H1 (cell line): ENCODE results near the gene COA1. TPM values are rescaled to one million over a fixed set of nuclear protein-coding genes. Genes with fewer than 3 reads are reported as not detected.

ENCODE experiments used
- CHD7 ChIP-seq: fragments of 300-600 bp; sonication (generic); IDR thresholded peaks from 2 replicates; pipeline ENCODE4 v1.7.1; 2012; ENCODE audit warnings: low read length, moderate library complexity, mild to moderate bottlenecking, inconsistent platforms; ENCODE audit not compliant: insufficient replicate concordance
- polyA plus RNA-seq, 7 experiments: library from polyadenylated mRNA; depleted of rRNA in 3 of 7; stranded (reverse) in 5 of 7; unstranded in 2 of 7; fragments of >200 nt in 5 of 7; fragments of 200-250 nt in 2 of 7; gene quantifications; 1 replicate in 5 of 7; 2 replicates in 1 of 7; 4 replicates in 1 of 7; pipeline versions ENCODE4 v1.2.1 to v1.2.3, GENCODE V29; 2011 to 2013; ENCODE audit warnings: missing spikeins in 2 of 7, mixed read lengths in 2 of 7
- total RNA-seq: library from RNA; stranded (reverse); fragmentation: NEBNext Ultra II Directional; extraction: Animal tissue kit (Norgen Biotek cat#: 25700); gene quantifications from 2 replicates; pipeline ENCODE4 v1.2.1, GENCODE V29; 2021

COA1 gene
- total and polyA plus RNA-seq, 2 of the 8 experiments (the other 6 are each of a cell fraction or from before 2014, with no cell fraction given) = 98.6 to 143 TPM

GRCh38 chr7:43726466-43726865 is 2.9 kb downstream of the COA1 start (continued):
- TF ChIP-seq CHD7 = no peak
